Effector memory CD4-positive, alpha-beta T cell (primary cell): ENCODE data around the gene ARHGAP8.

Experiments
- DNase-seq, 3 donors: peaks; one replicate each; pipeline ENCODE4 v3.0.0-alpha.2; 2020
- H3K27ac ChIP-seq: 2 replicates; pipeline ENCODE4 v1.7.0; 2013; ENCODE audit warnings: mild to moderate bottlenecking, low read length, moderate library complexity; ENCODE audit not compliant: insufficient read depth, poor library complexity, severe bottlenecking
- H3K27me3 ChIP-seq: replicated peaks from 2 replicates; pipeline ENCODE4 v1.7.0; 2013; ENCODE audit warnings: mild to moderate bottlenecking, low read length; ENCODE audit not compliant: insufficient read depth, control insufficient read depth, poor library complexity, severe bottlenecking
- H3K36me3 ChIP-seq: 2 replicates; pipeline ENCODE4 v1.7.0; 2013; ENCODE audit warnings: mild to moderate bottlenecking, low read length, moderate library complexity; ENCODE audit not compliant: control insufficient read depth, insufficient read depth
- H3K4me1 ChIP-seq: 2 replicates; pipeline ENCODE4 v1.7.0; 2013; ENCODE audit warnings: low read length, mild to moderate bottlenecking; ENCODE audit not compliant: control insufficient read depth, insufficient read depth, poor library complexity, severe bottlenecking
- H3K4me3 ChIP-seq: 2 replicates; pipeline ENCODE4 v1.7.0; 2013; ENCODE audit warnings: low read length, low read depth, mild to moderate bottlenecking; ENCODE audit not compliant: insufficient read depth, poor library complexity, severe bottlenecking
- H3K9me3 ChIP-seq: 2 replicates; pipeline ENCODE4 v1.7.0; 2013; ENCODE audit warnings: mild to moderate bottlenecking, low read length, moderate library complexity; ENCODE audit not compliant: control insufficient read depth

ARHGAP8 gene

GRCh38 chr22:44750481-44750880 lies 1.9 kb upstream of the ARHGAP8 start:
- H3K27ac ChIP-seq: no peak overlapping the region
- H3K36me3 ChIP-seq: no peaks in the 10 kb centered on the region
- H3K9me3 ChIP-seq: no peaks in the 10 kb centered on the region
- DNase-seq: no peak
- H3K4me3 ChIP-seq: no peak overlapping the region
- H3K4me1 ChIP-seq: peaks cover 6% of the 10 kb centered on the region
- H3K27me3 ChIP-seq: peaks cover 11% of the 10 kb centered on the region

- H3K27me3 ChIP-seq: peaks cover 13% of the 10 kb centered on the region
- H3K4me3 ChIP-seq: no peak overlapping the region
Measured at GRCh38 chr22:44753189-44754042, 1.0 kb downstream of the ARHGAP8 start.

GRCh38 chr22:44754998-44755397 lies 2.6 kb downstream of the ARHGAP8 start:
- H3K27me3 ChIP-seq: peaks cover 13% of the 10 kb centered on the region
- H3K4me3 ChIP-seq: no peak overlapping the region
- peaks cover 6% of the 10 kb centered on the region for H3K4me1 ChIP-seq
- H3K27ac ChIP-seq: no peak overlapping the region
- no peak for DNase-seq
- H3K9me3 ChIP-seq: no peaks in the 10 kb centered on the region
- no peaks in the 10 kb centered on the region for H3K36me3 ChIP-seq

More at GRCh38 chr22:44753189-44754042, 1.0 kb downstream of the ARHGAP8 start:
- no peak overlapping the region for H3K27ac ChIP-seq
- H3K4me1 ChIP-seq: peaks cover 6% of the 10 kb centered on the region
- H3K36me3 ChIP-seq: no peaks in the 10 kb centered on the region
- DNase-seq: no peak
- no peaks in the 10 kb centered on the region for H3K9me3 ChIP-seq

GRCh38 chr22:44755417-44755816 lies 3.0 kb downstream of the ARHGAP8 start:
- Histone ChIP-seq H3K36me3 (no peaks in the 10 kb centered on the region), H3K27me3 (peaks cover 13% of the 10 kb centered on the region), H3K9me3 (no peaks in the 10 kb centered on the region), H3K4me3 (no peak overlapping the region), H3K27ac (no peak overlapping the region), H3K4me1 (peaks cover 6% of the 10 kb centered on the region)
- DNase-seq: no peak

GRCh38 chr22:44755956-44756361 lies 3.6 kb downstream of the ARHGAP8 start:
- Histone ChIP-seq H3K36me3 (no peaks in the 10 kb centered on the region), H3K27ac (no peak overlapping the region), H3K9me3 (no peaks in the 10 kb centered on the region), H3K27me3 (peaks cover 13% of the 10 kb centered on the region), H3K4me3 (no peak overlapping the region), H3K4me1 (peaks cover 6% of the 10 kb centered on the region)
- DNase-seq: no peak

GRCh38 chr22:44758344-44758973 lies 6.1 kb downstream of the ARHGAP8 start:
- peaks cover 4% of the 10 kb centered on the region for H3K27me3 ChIP-seq
- no peaks in the 10 kb centered on the region for H3K9me3 ChIP-seq
- no peaks in the 10 kb centered on the region for H3K4me1 ChIP-seq
- no peak overlapping the region for H3K4me3 ChIP-seq
- no peak for DNase-seq
- H3K36me3 ChIP-seq: no peaks in the 10 kb centered on the region
- no peak overlapping the region for H3K27ac ChIP-seq

- no peak for DNase-seq
- Histone ChIP-seq H3K36me3 (no peaks in the 10 kb centered on the region), H3K27me3 (peaks cover 4% of the 10 kb centered on the region)
Measured at GRCh38 chr22:44759001-44759400, 6.6 kb downstream of the ARHGAP8 start.

GRCh38 chr22:44759430-44760310 lies 7.3 kb downstream of the ARHGAP8 start:
- Histone ChIP-seq H3K27ac (no peak overlapping the region), H3K4me3 (no peak overlapping the region), H3K27me3 (peaks cover 4% of the 10 kb centered on the region), H3K9me3 (no peaks in the 10 kb centered on the region), H3K4me1 (no peaks in the 10 kb centered on the region), H3K36me3 (no peaks in the 10 kb centered on the region)
- no peak for DNase-seq

More at GRCh38 chr22:44759001-44759400, 6.6 kb downstream of the ARHGAP8 start:
- H3K4me3 ChIP-seq: no peak overlapping the region
- H3K4me1 ChIP-seq: no peaks in the 10 kb centered on the region
- H3K27ac ChIP-seq: no peak overlapping the region
- no peaks in the 10 kb centered on the region for H3K9me3 ChIP-seq

- Histone ChIP-seq H3K27ac (no peak overlapping the region), H3K9me3 (no peaks in the 10 kb centered on the region), H3K36me3 (no peaks in the 10 kb centered on the region), H3K4me1 (no peaks in the 10 kb centered on the region), H3K27me3 (peaks cover 1% of the 10 kb centered on the region), H3K4me3 (no peak overlapping the region)
- no peak for DNase-seq
Measured at GRCh38 chr22:44760476-44760875, 8.1 kb downstream of the ARHGAP8 start.
